22Rv1 (cell line): Measurements from ENCODE around the gene DNAJB1.
A peak's percentile ranks its signal among the peaks of the same experiment; 100 is the strongest.
"Not testable (repeated sequence)": the region's sequence is repeated elsewhere in the genome, so short reads cannot be mapped to it uniquely, and the experiment has no call there.

ENCODE experiments used
- H3K27ac ChIP-seq: fragments of 450-650 bp; 2 replicates; pipeline ENCODE4 v1.5.1; 2017
- CTCF ChIP-seq: fragments of 450-650 bp; IDR thresholded peaks from 2 replicates; pipeline ENCODE4 v1.5.1; 2017; ENCODE audit warnings: mild to moderate bottlenecking
- ZFX ChIP-seq: fragments of 450-650 bp; IDR thresholded peaks from 2 replicates; pipeline ENCODE4 v1.6.1; 2017; ENCODE audit warnings: antibody characterized with exemption, borderline replicate concordance

The DNAJB1 gene

GRCh38 chr19:14507704-14508542, 10.3 kb downstream of the DNAJB1 start:
- no peak overlapping the region for H3K27ac ChIP-seq

GRCh38 chr19:14505488-14506239, 12.5 kb downstream of the DNAJB1 start:
- TF ChIP-seq CTCF (peak; percentile 92), ZFX (no peak)
- no peak overlapping the region for H3K27ac ChIP-seq

More at GRCh38 chr19:14507704-14508542, 10.3 kb downstream of the DNAJB1 start:
- no peak for TF ChIP-seq ZFX
- no peak for TF ChIP-seq CTCF

- not testable (repeated sequence) for H3K27ac ChIP-seq
These were observed 13.6 kb downstream of the DNAJB1 start for GRCh38 chr19:14504575-14504974.

GRCh38 chr19:14503285-14503684, 14.9 kb downstream of the DNAJB1 start:
- H3K27ac ChIP-seq, result no peak overlapping the region
- no peak for TF ChIP-seq ZFX
- no peak for TF ChIP-seq CTCF

GRCh38 chr19:14502334-14503092, 15.7 kb downstream of the DNAJB1 start:
- no peak overlapping the region for H3K27ac ChIP-seq
- TF ChIP-seq CTCF, result no peak
- no peak for TF ChIP-seq ZFX

GRCh38 chr19:14497228-14497921, 20.8 kb downstream of the DNAJB1 start:
- peak overlapping the region; percentile 84 for H3K27ac ChIP-seq
- no peak for TF ChIP-seq ZFX

- TF ChIP-seq ZFX (no peak), CTCF (no peak)
- peak overlapping the region; percentile 84 for H3K27ac ChIP-seq
These were observed 21.4 kb downstream of the DNAJB1 start for GRCh38 chr19:14496834-14497227.
